ENCODE measurements around the gene OR5T2. TPM values are rescaled to one million over a fixed set of nuclear protein-coding genes. Genes with fewer than 3 reads are reported as not detected.
"Not testable (repeated sequence)": the region's sequence is repeated elsewhere in the genome, so short reads cannot be mapped to it uniquely, and the experiment has no call there.

OR5T2 gene
- not detected for total RNA-seq
- polyA plus RNA-seq: not detected

DNA sequence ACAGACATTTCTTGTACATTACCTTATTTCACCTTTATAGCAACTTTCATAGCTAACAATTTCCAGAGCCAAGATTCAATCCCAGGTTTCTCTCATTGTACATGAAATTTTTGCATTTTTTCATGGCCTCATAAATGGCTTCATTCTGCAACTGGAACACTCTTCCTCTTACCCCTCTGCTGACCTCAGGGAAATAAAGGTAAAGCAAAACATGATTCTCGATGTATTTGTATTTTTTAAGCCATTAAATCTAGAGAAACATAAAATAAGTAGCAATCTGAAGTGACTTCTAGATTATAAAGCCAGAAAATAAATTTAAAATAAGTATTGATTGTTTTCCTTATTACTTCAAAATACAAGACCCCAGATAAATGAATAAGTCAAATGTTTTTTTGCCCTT is at the start of gene OR5T2:
Gene OR5T2, minus strand, starts transcription at position 101 of the 400 bp plus-strand sequence. CDS start 1,193 bp downstream, outside the sequence.
- no peak for TF ChIP-seq CTCF (IDR thresholded peaks at IDR 0.05)
- Histone ChIP-seq H3K27me3 (no peaks in the 10 kb centered on the region), H3K4me3 (no peak within 1 kb of the TSS), H3K4me1 (no peaks in the 10 kb centered on the region), H3K9me3 (no peaks in the 10 kb centered on the region), H3K27ac (no peak within 1 kb of the TSS), H3K36me3 (no peaks in the 10 kb centered on the region)
- WGBS, 2 donors: 49 to 51% methylated on average over 1 of the region's 1 CpG
- intact Hi-C loops (cut with DNase I): no loop called here
- DNase-seq (no peak), FAIRE-seq (no peak), ATAC-seq (no peak)

DNA sequence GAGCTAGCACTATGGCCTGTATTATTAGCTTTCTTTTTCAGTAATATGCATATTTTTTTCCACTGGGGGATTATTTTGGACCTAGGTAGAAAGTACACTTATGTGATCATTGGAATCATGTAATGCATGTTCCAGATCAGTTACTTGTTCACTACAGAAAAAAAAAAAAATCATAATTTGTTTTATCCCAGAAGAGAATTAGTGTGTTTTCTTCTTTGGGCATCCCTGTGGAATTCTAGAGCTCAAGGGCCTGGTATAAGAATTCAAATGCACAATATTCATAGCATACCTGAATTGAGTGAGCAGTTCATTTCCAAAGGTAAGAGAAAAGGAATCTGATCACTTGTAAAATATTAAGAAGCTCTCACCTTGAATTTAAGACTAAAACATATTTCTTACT is 39.8 kb upstream of the OR5T2 start, which contains the start of gene OR5T1:
Gene OR5T1, plus strand, starts transcription at position 301 of the 400 bp plus-strand sequence. CDS start 1,485 bp downstream, outside the sequence.
- no peaks in the 10 kb centered on the region for H3K4me1 ChIP-seq
- no peaks in the 10 kb centered on the region for H3K9me3 ChIP-seq
- no peaks in the 10 kb centered on the region for H3K36me3 ChIP-seq
- H3K27me3 ChIP-seq: no peaks in the 10 kb centered on the region
- no peak within 1 kb of the TSS for H3K4me3 ChIP-seq
- no peak for DNase-seq
- no peak for TF ChIP-seq CTCF (IDR thresholded peaks at IDR 0.05)
- intact Hi-C loops (cut with DNase I): no loop called here
- no peak within 1 kb of the TSS for H3K27ac ChIP-seq
- ATAC-seq: no peak
- FAIRE-seq: no peak

DNA sequence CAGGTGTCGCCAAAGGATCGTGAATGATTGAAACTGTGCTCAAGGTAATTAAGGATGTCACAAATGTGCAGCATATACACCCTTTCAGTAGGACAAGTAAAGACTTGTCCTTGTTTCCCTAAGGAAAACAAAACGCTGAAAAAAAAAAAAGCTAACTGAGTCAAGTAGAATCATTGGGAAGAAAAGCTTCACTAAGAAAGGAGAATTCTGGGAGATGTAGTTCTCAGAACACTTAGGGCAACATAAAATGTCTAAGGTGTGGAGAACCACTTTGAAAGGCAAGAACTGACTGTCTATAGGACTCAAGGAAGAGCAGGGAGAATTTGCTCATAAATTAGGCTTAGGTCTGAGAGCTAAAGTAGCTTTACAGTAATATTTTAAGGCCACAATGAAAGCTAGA is 37.0 kb upstream of the OR5T2 start:
- no peak overlapping the region for H3K4me3 ChIP-seq
- H3K36me3 ChIP-seq: no peaks in the 10 kb centered on the region
- TF ChIP-seq CTCF (IDR thresholded peaks at IDR 0.05): no peak
- ATAC-seq (no peak), DNase-seq (no peak), FAIRE-seq (no peak)
- H3K27me3 ChIP-seq: no peaks in the 10 kb centered on the region
- H3K27ac ChIP-seq: no peak overlapping the region
- 57 to 58% methylated on average over 3 of the region's 3 CpGs for WGBS, 2 donors
- intact Hi-C loops (cut with DNase I): no loop called here
- no peaks in the 10 kb centered on the region for H3K4me1 ChIP-seq
- no peaks in the 10 kb centered on the region for H3K9me3 ChIP-seq

- no peaks in the 10 kb centered on the region for H3K4me1 ChIP-seq
- no peaks in the 10 kb centered on the region for H3K9me3 ChIP-seq
- no peak for TF ChIP-seq CTCF (IDR thresholded peaks at IDR 0.05)
- no peaks in the 10 kb centered on the region for H3K27me3 ChIP-seq
- no peak within 1 kb of the TSS for H3K4me3 ChIP-seq
- ATAC-seq (no peak), DNase-seq (no peak), FAIRE-seq (no peak)
- intact Hi-C loops (cut with DNase I): no loop called here
- H3K27ac ChIP-seq: no peak within 1 kb of the TSS
- H3K36me3 ChIP-seq: no peaks in the 10 kb centered on the region
Observed at GRCh38 chr11:56251954-56252353, 17.9 kb upstream of the OR5T2 start, which contains the start of gene OR5T3. Gene OR5T3, plus strand, starts transcription at chr11:56252254. Its CDS starts 0 bp downstream, at chr11:56252254.

DNA sequence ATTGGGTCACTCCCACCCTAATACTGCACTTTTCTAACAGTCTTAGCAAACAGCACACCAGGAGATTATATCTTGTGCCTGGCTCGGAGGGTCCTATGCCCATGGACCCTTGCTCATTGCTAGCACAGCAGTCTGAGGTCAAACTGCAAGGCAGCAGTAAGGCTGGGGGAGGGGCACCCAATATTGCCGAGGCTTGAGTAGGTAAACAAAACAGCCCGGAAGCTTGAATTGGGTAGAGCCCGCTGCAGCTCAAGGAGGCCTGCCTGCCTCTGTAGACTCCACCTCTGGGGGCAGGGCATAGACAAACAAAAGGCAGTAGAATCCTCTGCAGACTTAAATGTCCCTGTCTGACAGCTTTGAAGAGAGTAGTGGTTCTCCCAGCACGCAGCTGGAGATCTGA is 14.3 kb downstream of the OR5T2 start:
- H3K36me3 ChIP-seq; H3K4me1 ChIP-seq; H3K27ac ChIP-seq; DNase-seq; FAIRE-seq; H3K27me3 ChIP-seq; H3K4me3 ChIP-seq; ATAC-seq; H3K9me3 ChIP-seq; intact Hi-C loops (cut with DNase I): not testable (repeated sequence)
- 64 to 74% methylated on average over 5 of the region's 5 CpGs for WGBS, 2 donors

All from pancreas (tissue), 10 donors.